ENCODE measurements around the gene EEF2K. TPM values are rescaled to one million over a fixed set of nuclear protein-coding genes. Genes with fewer than 3 reads are reported as not detected.

EEF2K gene
- total and polyA plus RNA-seq, 7 experiments from 2014 or later: 1.9 to 27.9 (median 19.9) TPM

DNA sequence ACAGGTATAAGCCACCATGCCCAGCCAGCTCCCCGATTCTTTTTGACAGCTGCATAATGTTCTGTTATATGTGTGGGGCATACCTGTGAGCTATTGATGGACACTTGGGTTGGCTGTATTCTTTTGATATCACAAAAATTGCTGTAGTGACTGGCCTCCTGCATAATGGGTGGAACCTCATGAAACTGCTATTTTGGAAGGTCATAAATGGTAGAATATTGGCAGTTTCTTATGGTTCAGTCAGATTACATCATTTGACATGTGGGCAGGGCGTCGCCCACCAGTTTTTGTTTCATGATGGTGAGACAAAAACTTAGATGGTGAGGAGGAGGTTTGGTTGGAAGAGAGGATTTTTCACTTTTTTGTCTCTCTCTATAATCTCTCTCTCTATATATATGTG is 64.4 kb downstream of the EEF2K start:
- H3K4me3 ChIP-seq (ENCODE audit: low read length): no peak overlapping the region
- Mint-ChIP-seq H3K4me3 (no peak overlapping the region), H3K36me3 (peaks cover 5 to 47% (median 14%) of the 10 kb centered on the region in 5 donors), H3K27ac (peak overlapping the region in 2 of 9 donors; percentile 14 to 31), H3K9me3 (no peaks in the 10 kb centered on the region), H3K27me3 (no peaks in the 10 kb centered on the region), H3K4me1 (peaks cover under 1 to 7% (median 2%) of the 10 kb centered on the region in 7 donors)
- H3K27me3 ChIP-seq (ENCODE audit: control insufficient read depth in 2 of 2, insufficient read depth in 2 of 2, low read length in 2 of 2): no peaks in the 10 kb centered on the region
- H3K27ac ChIP-seq (ENCODE audit: low read depth, low read length): no peak overlapping the region
- H3K9me3 ChIP-seq (ENCODE audit: control insufficient read depth in 2 of 3, low read length in 3 of 3): no peaks in the 10 kb centered on the region
- no peak for DNase-seq
- intact Hi-C loops (cut with micrococcal nuclease): no loop called here
- ChIA-PET CTCF (interaction anchor here (0.6 kb wide), 1 partner anchor 37 kb away, joined by 3 read pairs; no protein-coding TSS in a partner anchor), POLR2A (interaction anchor here (1.1 kb wide), 1 partner anchor 9 kb away, joined by 3 read pairs; no protein-coding TSS in a partner anchor)
- H3K36me3 ChIP-seq (ENCODE audit: control insufficient read depth in 2 of 3, insufficient read depth in 3 of 3, low read length in 3 of 3): peaks cover 0 to 26% (median 3%) of the 10 kb centered on the region in 3 experiments
- no peaks in the 10 kb centered on the region for H3K4me1 ChIP-seq (ENCODE audit: control insufficient read depth in 2 of 2, insufficient read depth in 2 of 2, low read length in 2 of 2)
- ATAC-seq: no peak

DNA sequence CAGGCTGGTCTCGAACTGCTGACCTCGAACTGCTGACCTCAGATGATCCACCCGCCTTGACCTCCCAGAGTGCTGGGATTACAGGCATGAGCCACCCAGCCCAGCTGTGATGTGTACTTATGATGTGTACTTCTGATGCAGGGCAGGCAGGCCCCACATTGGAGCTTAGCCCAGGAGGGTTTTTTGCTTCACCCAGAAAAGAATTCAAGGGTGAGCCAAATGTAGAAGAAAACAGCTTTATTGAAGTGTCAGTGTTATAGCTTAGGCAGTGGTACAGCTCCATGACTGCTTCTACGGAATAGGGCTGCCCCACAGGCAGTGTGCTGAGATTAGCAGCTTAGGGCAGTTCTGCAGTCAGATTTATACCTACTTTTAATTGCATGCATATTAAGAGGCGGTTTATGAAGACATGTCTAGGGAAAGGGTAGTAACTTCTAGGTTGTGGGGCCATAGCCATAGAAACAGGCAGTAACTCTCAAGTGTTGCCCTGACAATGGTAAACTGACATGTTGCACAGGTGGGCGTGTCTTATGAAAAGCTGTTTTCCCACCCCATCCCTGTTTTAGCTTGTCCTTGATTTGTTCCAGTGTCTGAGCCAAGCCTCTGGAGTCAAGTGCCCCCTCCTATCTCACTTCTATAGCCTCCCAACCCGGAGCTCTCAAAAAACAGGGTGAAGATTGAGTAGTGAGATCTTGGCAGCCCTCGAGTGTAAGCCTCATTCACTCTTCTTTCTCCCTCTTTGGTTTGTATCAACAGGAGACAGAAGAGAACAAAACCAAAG is 67.0 kb downstream of the EEF2K start:
- peaks cover 4 to 38% (median 18%) of the 10 kb centered on the region in 5 donors for H3K36me3 Mint-ChIP-seq
- no peaks in the 10 kb centered on the region for H3K4me1 ChIP-seq (ENCODE audit: control insufficient read depth in 2 of 2, insufficient read depth in 2 of 2, low read length in 2 of 2)
- H3K4me3 Mint-ChIP-seq: no peak overlapping the region

DNA sequence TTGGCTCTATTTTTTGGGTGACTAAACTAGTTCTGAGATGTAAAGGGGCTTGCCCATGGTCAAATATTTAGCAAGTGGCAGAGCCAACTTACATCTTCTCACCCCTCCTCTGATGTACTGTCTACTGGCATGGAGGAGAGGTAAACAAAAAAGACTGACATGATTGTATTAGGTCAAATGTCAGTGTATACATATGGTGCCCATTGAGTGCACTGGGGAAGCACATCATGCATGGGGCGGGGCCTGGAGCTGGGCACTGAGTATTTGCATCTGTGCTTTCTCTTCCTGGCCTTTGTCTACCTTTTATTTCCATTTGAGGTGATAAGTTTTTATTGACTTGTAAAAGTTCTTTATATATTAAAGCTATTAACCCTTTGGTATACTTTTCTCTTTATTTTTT is 68.8 kb downstream of the EEF2K start:
- POLR2A ChIA-PET: no interaction called here
- H3K27ac ChIP-seq (ENCODE audit: low read depth, low read length): no peak overlapping the region
- ATAC-seq (no peak), DNase-seq (no peak)
- no peak overlapping the region for H3K4me3 ChIP-seq (ENCODE audit: low read length)
- intact Hi-C loops (cut with micrococcal nuclease): no loop called here
- Mint-ChIP-seq H3K27ac (no peak overlapping the region), H3K9me3 (no peaks in the 10 kb centered on the region), H3K36me3 (peaks cover 0 to 30% (median 12%) of the 10 kb centered on the region in 5 donors), H3K4me1 (peaks cover 0 to 7% (median 0%) of the 10 kb centered on the region in 7 donors), H3K4me3 (no peak overlapping the region), H3K27me3 (no peaks in the 10 kb centered on the region)
- H3K36me3 ChIP-seq (ENCODE audit: control insufficient read depth in 2 of 3, insufficient read depth in 3 of 3, low read length in 3 of 3): peaks cover 0 to 13% (median 3%) of the 10 kb centered on the region in 3 experiments
- CTCF ChIA-PET: no interaction called here
- H3K4me1 ChIP-seq (ENCODE audit: control insufficient read depth in 2 of 2, insufficient read depth in 2 of 2, low read length in 2 of 2): no peaks in the 10 kb centered on the region
- H3K9me3 ChIP-seq (ENCODE audit: control insufficient read depth in 2 of 3, low read length in 3 of 3): no peaks in the 10 kb centered on the region
- no peaks in the 10 kb centered on the region for H3K27me3 ChIP-seq (ENCODE audit: control insufficient read depth in 2 of 2, insufficient read depth in 2 of 2, low read length in 2 of 2)

More for the DNA sequence above, 67.0 kb downstream of the EEF2K start:
- POLR2A ChIA-PET: no interaction called here
- H3K4me1 Mint-ChIP-seq: peaks cover 0 to 4% (median 0%) of the 10 kb centered on the region in 7 donors
- intact Hi-C loops (cut with micrococcal nuclease): no loop called here
- no peaks in the 10 kb centered on the region for H3K27me3 Mint-ChIP-seq
- Histone ChIP-seq H3K27me3 (ENCODE audit: control insufficient read depth in 2 of 2, insufficient read depth in 2 of 2, low read length in 2 of 2) (no peaks in the 10 kb centered on the region), H3K36me3 (ENCODE audit: control insufficient read depth in 2 of 3, insufficient read depth in 3 of 3, low read length in 3 of 3) (peaks cover 0 to 13% (median 3%) of the 10 kb centered on the region in 3 experiments), H3K27ac (ENCODE audit: low read depth, low read length) (no peak overlapping the region), H3K9me3 (ENCODE audit: control insufficient read depth in 2 of 3, low read length in 3 of 3) (no peaks in the 10 kb centered on the region), H3K4me3 (ENCODE audit: low read length) (no peak overlapping the region)
- DNase-seq: no peak
- no peak overlapping the region for H3K27ac Mint-ChIP-seq
- CTCF ChIA-PET: no interaction called here
- H3K9me3 Mint-ChIP-seq: no peaks in the 10 kb centered on the region
- no peak for ATAC-seq

- H3K27me3 ChIP-seq (ENCODE audit: control insufficient read depth in 2 of 2, insufficient read depth in 2 of 2, low read length in 2 of 2): no peaks in the 10 kb centered on the region
- CTCF ChIA-PET: no interaction called here
- intact Hi-C loops (cut with micrococcal nuclease): no loop called here
- no peaks in the 10 kb centered on the region for H3K9me3 Mint-ChIP-seq
- H3K27ac Mint-ChIP-seq: peak overlapping the region in 2 of 9 donors; percentile 47 to 80
- H3K4me3 ChIP-seq (ENCODE audit: low read length): no peak overlapping the region
- POLR2A ChIA-PET: no interaction called here
- no peak for ATAC-seq
- no peak overlapping the region for H3K27ac ChIP-seq (ENCODE audit: low read depth, low read length)
- H3K9me3 ChIP-seq (ENCODE audit: control insufficient read depth in 2 of 3, low read length in 3 of 3): no peaks in the 10 kb centered on the region
- no peaks in the 10 kb centered on the region for H3K4me1 ChIP-seq (ENCODE audit: control insufficient read depth in 2 of 2, insufficient read depth in 2 of 2, low read length in 2 of 2)
- peaks cover 4 to 32% (median 23%) of the 10 kb centered on the region in 5 donors for H3K36me3 Mint-ChIP-seq
- no peaks in the 10 kb centered on the region for H3K27me3 Mint-ChIP-seq
- no peak overlapping the region for H3K4me3 Mint-ChIP-seq
- no peak for DNase-seq
- peaks cover 0 to 30% (median 0%) of the 10 kb centered on the region in 3 experiments for H3K36me3 ChIP-seq (ENCODE audit: control insufficient read depth in 2 of 3, insufficient read depth in 3 of 3, low read length in 3 of 3)
- H3K4me1 Mint-ChIP-seq: peaks cover 0 to 2% (median 0%) of the 10 kb centered on the region in 7 donors
Measured at GRCh38 chr16:22278441-22279230, 72.6 kb downstream of the EEF2K start.

DNA sequence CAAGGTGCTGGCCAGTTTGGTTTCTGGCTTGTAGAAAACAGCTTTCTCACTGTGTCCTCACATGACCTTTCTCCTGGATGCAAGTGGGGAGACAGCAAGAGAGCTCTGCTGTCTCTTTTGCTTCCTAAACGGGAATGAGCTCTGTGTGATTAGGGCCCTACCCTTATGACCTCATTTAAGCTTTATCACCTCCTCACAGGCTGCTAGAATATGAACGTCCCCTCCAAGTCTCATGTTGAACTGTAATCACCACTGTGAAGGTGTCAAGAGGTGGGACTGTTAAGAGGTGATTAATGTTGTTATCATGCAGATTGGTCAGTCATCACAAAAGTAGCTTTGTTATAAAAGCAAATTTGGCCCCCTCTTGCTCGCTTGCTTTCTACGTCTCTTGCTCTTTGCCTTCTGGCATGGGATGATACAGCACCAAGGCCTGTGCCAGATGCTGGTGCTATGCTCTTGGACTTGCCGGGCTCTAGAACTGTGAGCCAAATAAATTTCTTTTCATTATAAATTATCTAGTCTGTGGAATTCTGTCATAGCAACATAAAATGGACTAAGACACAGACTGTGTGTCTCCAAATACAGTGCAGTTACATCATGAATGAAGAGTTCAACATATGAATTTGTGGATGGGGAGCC is 76.3 kb downstream of the EEF2K start:
- H3K4me1 ChIP-seq (ENCODE audit: control insufficient read depth in 2 of 2, insufficient read depth in 2 of 2, low read length in 2 of 2): no peaks in the 10 kb centered on the region
- no peak overlapping the region for H3K27ac Mint-ChIP-seq
- ChIA-PET POLR2A (no interaction called here), CTCF (no interaction called here)
- H3K9me3 Mint-ChIP-seq: no peaks in the 10 kb centered on the region
- no peaks in the 10 kb centered on the region for H3K27me3 ChIP-seq (ENCODE audit: control insufficient read depth in 2 of 2, insufficient read depth in 2 of 2, low read length in 2 of 2)
- peaks cover 0 to 2% (median 0%) of the 10 kb centered on the region in 7 donors for H3K4me1 Mint-ChIP-seq
- H3K4me3 ChIP-seq (ENCODE audit: low read length): no peak overlapping the region
- intact Hi-C loops (cut with micrococcal nuclease): no loop called here
- H3K27ac ChIP-seq (ENCODE audit: low read depth, low read length): no peak overlapping the region
- DNase-seq: no peak
- H3K9me3 ChIP-seq (ENCODE audit: control insufficient read depth in 2 of 3, low read length in 3 of 3): no peaks in the 10 kb centered on the region
- no peaks in the 10 kb centered on the region for H3K27me3 Mint-ChIP-seq
- no peak for ATAC-seq
- no peak overlapping the region for H3K4me3 Mint-ChIP-seq
- peaks cover 0 to 37% (median 0%) of the 10 kb centered on the region in 3 experiments for H3K36me3 ChIP-seq (ENCODE audit: control insufficient read depth in 2 of 3, insufficient read depth in 3 of 3, low read length in 3 of 3)
- peaks cover 6 to 39% (median 25%) of the 10 kb centered on the region in 5 donors for H3K36me3 Mint-ChIP-seq

DNA sequence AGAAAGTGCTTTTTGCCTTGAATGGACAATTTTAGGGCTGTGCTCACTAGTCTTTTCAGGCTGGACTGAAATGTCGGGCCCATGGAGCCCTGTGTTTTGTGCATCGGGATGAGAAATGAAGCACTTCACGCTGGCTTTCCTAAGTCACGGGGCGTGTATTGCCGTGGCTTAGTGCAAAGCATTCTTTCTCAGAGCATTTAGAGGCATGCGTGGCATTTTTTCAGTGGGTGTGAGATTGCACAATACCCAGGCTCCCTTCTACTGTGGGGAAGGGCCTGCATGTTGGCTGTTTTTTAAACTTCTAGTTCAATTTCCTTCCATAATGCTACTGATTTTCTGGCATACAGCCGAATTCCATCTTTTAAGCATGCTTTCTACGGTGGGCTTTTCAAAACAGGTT is 78.6 kb downstream of the EEF2K start:
- Histone ChIP-seq H3K27ac (ENCODE audit: low read depth, low read length) (no peak overlapping the region), H3K4me3 (ENCODE audit: low read length) (no peak overlapping the region), H3K36me3 (ENCODE audit: control insufficient read depth in 2 of 3, insufficient read depth in 3 of 3, low read length in 3 of 3) (peaks cover 0 to 34% (median 0%) of the 10 kb centered on the region in 3 experiments), H3K27me3 (ENCODE audit: control insufficient read depth in 2 of 2, insufficient read depth in 2 of 2, low read length in 2 of 2) (no peaks in the 10 kb centered on the region), H3K9me3 (ENCODE audit: control insufficient read depth in 2 of 3, low read length in 3 of 3) (no peaks in the 10 kb centered on the region), H3K4me1 (ENCODE audit: control insufficient read depth in 2 of 2, insufficient read depth in 2 of 2, low read length in 2 of 2) (no peaks in the 10 kb centered on the region)
- Mint-ChIP-seq H3K9me3 (no peaks in the 10 kb centered on the region), H3K4me3 (no peak overlapping the region), H3K4me1 (no peaks in the 10 kb centered on the region), H3K27ac (no peak overlapping the region), H3K27me3 (no peaks in the 10 kb centered on the region), H3K36me3 (peaks cover 6 to 33% (median 17%) of the 10 kb centered on the region in 5 donors)
- ChIA-PET POLR2A (no interaction called here), CTCF (no interaction called here)
- intact Hi-C loops (cut with micrococcal nuclease): no loop called here
- DNase-seq (no peak), ATAC-seq (no peak)

Measured in naive thymus-derived CD4-positive, alpha-beta T cell (primary cell).